ENCODE data around the gene RSBN1.

GRCh38 chr1:113804421-113805255 lies 7.6 kb downstream of the RSBN1 start:
- TF ChIP-seq CTCF (IDR thresholded peaks at IDR 0.05; ENCODE audit: poor library complexity) = no peak
- TF ChIP-seq EZH2 (IDR thresholded peaks at IDR 0.05; ENCODE audit: borderline replicate concordance) = no peak
- TF ChIP-seq EZH2phosphoT487 (IDR thresholded peaks at IDR 0.05; ENCODE audit: low read depth, severe bottlenecking, unreplicated experiment) = no peak

All from hepatocyte (in vitro differentiated cells).